ENCODE measurements around the gene AKAP6. TPM values are rescaled to one million over a fixed set of nuclear protein-coding genes. Genes with fewer than 3 reads are reported as not detected.
"Not testable (repeated sequence)": the region's sequence is repeated elsewhere in the genome, so short reads cannot be mapped to it uniquely, and the experiment has no call there.

Gene AKAP6
- total RNA-seq, 1 experiment from 2014 or later = 11.3 TPM

GRCh38 chr14:32449648-32450047 is 120.5 kb downstream of the AKAP6 start:
- no peak for DNase-seq (ENCODE audit: low spot score)

GRCh38 chr14:32450919-32451675 is 122.0 kb downstream of the AKAP6 start:
- DNase-seq (ENCODE audit: low spot score) = no peak

DNA sequence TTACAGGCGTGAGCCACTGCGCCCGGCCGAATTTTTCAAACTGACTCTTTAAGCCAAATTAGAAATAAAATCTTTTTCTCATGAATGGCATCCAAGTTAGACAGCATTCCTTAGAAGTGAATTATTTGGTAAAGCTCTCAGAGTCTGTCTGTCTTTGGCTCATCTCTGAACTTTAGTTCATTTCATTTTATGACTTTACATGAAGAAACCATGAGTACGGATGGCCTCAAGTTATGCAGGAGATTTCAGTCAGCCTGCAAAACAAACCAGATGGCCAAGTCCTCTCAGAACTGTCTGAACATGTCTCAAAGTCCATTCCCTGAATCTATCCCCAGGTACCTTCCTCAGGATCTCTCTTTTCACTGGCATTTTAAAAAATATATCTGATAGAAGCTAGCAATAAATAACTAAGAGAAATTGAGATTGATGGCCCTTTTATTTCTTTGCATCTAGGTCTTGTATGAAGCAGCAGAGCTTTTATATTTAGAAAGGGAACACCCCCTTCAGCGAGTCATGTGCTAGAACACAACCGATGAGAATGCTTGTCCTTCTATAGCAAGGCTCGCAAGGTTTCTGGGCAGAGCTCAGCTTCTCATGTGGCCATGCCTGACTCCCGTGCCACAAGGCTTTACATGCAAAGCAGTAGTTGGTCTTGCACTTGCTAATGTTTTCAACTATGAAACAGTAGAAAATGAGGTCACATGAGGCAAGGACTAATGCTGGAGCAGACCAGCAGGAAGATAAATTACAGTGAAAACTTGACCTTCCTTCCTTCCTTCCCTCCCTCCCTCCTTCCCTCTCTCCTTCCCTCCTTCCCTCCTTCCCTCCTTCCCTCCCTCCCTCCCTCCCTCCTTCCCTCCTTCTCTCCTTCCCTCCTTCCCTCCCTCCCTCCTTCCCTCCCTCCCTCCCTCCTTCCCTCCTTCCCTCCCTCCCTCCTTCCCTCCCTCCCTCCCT is 125.0 kb downstream of the AKAP6 start:
- DNase-seq (ENCODE audit: low spot score) = no peak

DNA sequence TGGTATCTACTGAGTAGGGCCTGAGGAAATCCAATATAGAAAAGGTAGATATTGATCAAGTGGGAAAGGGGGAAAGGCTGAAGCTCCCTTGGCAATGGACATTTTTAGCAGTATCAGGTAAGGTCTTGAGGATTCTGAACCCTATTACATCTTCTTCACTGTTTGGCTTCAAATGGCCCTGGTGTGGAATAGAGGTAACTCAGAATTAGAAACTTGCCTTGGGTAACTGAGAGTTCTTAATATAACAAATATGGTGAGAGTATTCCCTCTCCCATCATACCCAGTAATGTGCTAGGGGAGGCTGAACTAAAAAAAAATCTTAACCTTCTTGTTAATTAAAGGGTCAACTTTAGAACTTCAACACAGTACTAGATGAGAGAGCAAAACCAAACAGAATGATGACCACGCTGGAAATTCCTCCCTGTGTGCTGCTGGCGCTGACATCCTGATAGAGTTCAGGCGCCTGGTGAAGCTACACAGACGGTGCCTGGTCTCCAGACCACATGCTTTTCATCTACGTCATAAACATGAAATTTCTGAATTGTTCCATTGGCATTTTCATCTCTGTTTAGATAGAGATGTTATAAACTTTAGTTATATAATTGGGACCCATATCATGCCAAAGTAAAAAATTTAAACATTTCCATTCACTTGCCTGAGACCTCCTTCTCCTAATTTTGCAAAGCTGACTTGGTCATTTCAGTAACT is 128.3 kb downstream of the AKAP6 start:
- DNase-seq (ENCODE audit: low spot score) = no peak

GRCh38 chr14:32458720-32459119 is 129.6 kb downstream of the AKAP6 start:
- no peak for DNase-seq (ENCODE audit: low spot score)

DNA sequence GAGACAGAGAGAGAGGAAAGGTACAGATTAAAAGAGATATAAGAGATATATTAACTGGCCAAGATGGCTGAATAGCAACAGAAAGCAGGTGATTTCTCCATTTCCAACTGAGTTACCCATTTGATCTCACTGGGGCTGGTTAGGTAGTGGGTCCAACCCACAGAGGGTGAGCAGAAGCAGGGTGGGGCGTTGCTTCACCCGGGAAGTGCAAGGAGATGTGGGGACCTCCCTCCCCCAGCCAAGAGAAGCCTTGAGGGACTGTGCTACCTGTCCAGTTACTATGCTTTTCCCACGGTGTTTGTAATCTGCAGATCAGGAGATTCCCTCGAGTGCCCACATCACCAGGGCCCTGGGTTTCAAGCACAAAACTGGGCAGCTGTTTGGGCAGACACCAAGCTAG is 131.2 kb downstream of the AKAP6 start:
- DNase-seq (ENCODE audit: low spot score) = no peak

- DNase-seq (ENCODE audit: low spot score) = not testable (repeated sequence)
Observed at GRCh38 chr14:32462553-32462952, 133.5 kb downstream of the AKAP6 start.

- DNase-seq (ENCODE audit: low spot score) = peak; percentile 56
Observed at GRCh38 chr14:32468955-32469354, 139.9 kb downstream of the AKAP6 start.

DNA sequence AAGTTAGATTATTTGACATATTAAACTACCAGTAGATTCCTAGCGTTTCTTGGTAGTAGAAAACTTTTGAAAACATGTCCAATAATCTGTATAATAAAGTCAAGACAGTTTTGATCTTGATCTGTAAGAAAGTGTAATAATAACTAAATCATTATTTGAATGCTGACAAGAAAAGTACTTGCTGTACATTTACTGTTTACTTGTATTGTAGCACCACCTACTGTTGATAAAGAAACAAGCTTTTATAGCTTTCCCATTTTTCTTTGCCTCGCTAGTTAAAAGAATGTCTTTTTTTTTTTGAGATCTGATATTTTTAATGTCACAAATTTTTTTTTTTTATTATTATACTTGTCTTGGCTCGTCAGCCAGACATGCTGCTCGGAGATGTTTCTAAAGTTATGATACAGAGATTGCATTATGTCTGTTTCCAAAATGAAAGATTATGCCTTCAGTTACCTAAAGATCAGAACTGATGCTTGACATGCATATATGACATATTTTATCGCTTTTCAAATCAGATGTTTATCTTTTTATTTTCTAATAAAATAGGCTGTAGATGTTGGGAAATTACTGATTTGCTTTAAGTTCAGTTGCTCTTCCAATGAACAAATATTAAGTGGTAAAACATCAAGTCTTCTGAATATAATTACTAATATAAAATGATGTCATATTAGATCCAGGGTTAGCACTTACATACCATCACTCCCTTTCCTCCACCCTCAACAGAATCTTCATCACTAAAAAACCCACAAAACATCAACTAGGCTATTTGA is 140.5 kb downstream of the AKAP6 start:
- no peak for DNase-seq (ENCODE audit: low spot score)

DNA sequence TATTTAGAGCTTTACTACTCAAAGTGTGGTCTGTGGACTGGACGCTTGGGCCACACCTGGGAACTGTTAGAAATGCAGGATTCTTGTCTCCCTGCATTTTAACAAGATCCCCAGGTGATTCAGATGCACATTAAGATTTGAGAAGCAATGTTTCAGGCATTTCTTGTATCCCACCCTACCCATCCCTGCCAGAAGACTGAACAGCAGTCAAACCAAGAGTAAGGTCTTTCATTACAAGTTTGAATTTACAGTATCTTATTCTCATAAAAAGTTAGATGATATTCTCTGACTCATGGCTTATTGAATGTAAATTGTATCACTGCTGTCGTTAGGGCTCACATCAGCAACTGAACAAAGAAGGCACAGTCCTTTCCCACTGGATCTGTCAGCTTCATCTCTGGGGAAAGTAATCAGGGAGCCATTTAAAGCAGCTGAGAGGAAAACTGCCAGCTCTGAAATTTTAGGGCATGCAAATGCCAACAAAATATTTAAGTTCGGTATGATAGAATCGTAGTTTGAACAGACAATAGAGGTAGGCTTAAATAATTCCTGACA is 141.1 kb downstream of the AKAP6 start:
- DNase-seq (ENCODE audit: low spot score) = no peak

GRCh38 chr14:32471181-32471580 is 142.1 kb downstream of the AKAP6 start:
- no peak for DNase-seq (ENCODE audit: low spot score)

- no peak for DNase-seq (ENCODE audit: low spot score)
Observed at GRCh38 chr14:32472076-32472475, 143.0 kb downstream of the AKAP6 start.

DNA sequence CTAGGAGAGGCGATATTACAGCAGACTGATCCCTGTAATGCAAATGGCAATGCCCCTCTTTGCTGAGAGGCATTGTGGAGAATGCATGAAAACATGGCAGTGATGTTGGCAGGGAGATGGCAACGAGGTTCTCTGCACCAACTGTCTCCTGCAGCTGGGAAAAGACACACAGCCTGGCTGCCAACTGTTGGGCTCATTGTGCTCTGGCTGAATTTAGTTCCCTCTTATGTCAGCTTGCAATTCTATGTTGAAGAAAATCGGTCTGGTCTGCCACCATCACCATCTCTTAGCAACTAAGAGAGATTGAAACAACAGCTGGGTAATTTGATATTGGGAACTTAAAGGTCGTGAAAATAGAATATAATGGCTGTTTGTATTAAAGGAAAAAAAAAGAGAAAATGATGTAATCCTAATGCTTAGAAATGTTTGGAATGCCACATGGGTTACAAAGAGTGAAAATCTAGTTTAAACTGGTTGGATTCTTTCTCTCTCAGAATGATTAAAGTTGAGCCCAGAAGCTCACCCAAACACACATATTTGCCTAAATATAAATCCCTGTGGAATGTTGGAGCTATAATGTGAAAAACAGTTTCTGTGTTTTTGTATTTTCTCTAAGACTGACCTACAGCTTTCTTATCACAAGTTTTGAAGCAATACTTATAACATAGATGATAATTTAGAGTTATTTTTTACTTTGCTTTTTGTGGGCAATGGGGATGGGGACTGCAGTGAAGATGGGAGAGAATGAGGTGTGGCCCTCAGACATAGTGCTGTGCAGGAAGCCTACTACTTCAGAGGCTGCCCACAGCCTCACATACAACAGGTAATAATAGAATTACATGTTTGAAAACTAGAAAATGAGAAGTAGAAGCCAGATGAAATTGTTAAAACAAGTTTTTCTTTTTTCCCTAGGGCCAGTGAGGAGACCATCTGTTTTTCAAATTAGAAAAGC is 143.7 kb downstream of the AKAP6 start:
- peak; percentile 52 for DNase-seq (ENCODE audit: low spot score)

- peak; percentile 50 for DNase-seq (ENCODE audit: low spot score)
Observed at GRCh38 chr14:32473464-32473855, 144.4 kb downstream of the AKAP6 start.

DNA sequence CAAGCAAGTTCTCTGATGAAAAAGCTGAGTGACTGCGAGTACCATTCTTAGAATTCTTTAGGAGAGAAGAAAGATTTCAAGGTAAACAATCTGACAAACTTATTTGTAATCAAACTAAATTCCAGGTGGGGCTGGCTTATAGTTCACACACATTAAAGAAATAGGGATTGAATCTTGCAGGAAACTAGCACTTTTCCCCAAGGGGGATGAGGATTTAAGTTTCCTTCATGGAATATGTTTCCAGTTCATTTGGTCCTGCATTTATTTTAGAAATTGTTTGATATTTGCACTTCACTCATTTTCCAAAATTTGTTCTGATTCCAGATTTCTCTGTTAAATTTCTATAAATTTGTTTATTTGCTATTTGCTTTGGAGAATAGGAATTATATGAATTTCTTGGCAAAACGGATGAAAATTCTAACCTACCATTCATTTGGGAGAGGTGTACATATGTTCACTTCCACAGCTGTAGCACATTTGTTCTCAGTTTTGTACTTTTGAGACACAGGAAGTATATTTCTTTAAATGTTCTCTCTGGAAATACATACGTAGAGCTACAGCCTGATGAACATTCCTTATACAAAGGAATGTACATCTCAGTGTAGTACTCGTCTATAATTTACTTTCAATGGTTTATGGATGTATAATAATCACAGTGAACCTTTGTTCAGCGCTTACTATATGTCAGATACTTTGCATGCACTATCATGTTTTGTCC is 145.5 kb downstream of the AKAP6 start:
- no peak for DNase-seq (ENCODE audit: low spot score)

GRCh38 chr14:32476532-32476931 is 147.4 kb downstream of the AKAP6 start:
- no peak for DNase-seq (ENCODE audit: low spot score)

DNA sequence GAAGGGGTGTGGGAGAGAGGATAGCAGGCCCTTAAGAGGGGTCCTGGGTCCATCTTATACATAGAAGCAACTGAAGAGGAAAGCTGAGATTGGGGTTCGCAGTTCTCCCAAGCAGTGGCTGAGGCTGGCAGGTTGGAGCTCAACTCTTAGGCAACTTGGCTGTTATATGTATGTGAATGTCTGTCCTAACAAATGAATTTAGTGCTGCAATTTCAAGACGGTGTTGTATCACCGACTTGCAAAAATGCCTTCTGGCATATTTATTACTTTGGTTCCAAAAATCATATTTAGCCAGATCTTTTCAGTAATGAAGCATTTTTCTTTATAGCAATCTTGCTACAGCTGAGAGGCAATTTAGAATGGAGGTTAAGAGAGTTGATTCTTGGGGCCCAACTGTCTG is 148.3 kb downstream of the AKAP6 start:
- DNase-seq (ENCODE audit: low spot score) = no peak

DNA sequence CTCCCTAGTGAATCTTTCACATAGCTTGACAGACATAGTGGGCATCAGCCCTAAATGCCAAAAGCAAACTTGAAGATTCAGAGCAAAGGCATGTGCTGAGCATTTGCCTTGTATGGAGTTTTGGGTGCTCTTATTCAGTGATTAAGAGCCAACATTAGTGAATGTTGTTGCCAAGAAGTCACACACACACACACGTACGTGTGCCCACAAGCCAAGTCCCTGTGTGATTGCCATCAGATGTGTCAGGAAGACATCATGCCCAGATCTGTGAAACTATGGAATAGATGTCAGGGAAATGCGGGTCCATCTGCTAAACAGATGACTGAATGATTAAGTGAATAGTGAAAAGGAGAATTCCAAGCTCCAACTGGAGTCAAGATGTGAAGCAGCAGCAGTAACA is 149.0 kb downstream of the AKAP6 start:
- no peak for DNase-seq (ENCODE audit: low spot score)

- peak; percentile 23 for DNase-seq (ENCODE audit: low spot score)
Observed at GRCh38 chr14:32480337-32480736, 151.2 kb downstream of the AKAP6 start.

Measured in A172 (cell line).